Lung microvascular endothelial cell (primary cell): ENCODE measurements around the gene TECR. TPM values are rescaled to one million over a fixed set of nuclear protein-coding genes. Genes with fewer than 3 reads are reported as not detected.
"Not testable (repeated sequence)": the region's sequence is repeated elsewhere in the genome, so short reads cannot be mapped to it uniquely, and the experiment has no call there.

Experiments
- DNase-seq, 2 donors: peaks; one replicate each; pipeline versions ENCODE4 v3.0.0 to v3.0.0-alpha.2; 2010; ENCODE audit warnings: low read depth in 2 of 2
- total RNA-seq: library from RNA; depleted of rRNA; stranded (reverse); fragments of >200 nt; gene quantifications from 2 replicates; pipeline ENCODE4 v1.2.1, GENCODE V29; 2014

The TECR gene
- 20.7 and 24.4 TPM in 2 replicates for total RNA-seq

DNA sequence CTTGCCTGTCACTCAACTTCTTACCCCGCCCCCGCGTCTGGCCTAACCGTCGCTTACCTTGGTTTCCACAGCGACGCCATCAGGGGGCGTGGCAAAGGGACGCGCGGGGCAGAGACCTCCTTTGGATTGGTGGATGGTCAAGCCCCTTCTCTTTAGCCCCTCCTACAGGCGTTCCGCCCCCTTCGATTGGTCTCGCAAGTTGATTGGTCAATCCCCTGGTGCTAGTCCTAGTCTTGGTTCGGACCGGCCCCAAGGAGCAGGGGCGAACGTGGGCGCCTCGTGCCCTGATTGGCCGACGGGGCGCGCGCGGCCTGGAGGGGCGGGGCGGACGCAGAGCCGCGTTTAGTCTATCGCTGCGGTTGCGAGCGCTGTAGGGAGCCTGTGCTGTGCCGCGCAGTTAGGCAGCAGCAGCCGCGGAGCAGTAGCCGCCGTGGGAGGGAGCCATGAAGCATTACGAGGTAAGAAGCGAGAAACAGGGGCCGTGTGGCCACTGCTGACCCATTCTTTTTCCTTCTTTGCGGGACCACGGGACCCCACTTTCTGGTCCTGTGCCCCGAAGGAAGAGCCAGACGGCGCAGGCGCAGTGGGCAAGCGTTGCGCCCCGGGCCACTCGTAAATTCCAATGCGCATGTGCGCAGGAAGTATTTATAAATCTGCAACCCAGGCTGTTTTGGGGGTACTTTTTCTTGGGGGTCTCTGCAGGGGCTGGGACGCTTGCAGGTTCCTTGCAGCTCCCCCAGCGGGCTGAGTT is at the start of gene TECR:
Gene TECR, plus strand, starts transcription at position 341 of the 751 bp plus-strand sequence. Its CDS starts 103 bp downstream, at position 444.
- peak; percentile 100 for DNase-seq

GRCh38 chr19:14479975-14480699 is 49.3 kb upstream of the TECR start:
- peak; percentile 39 to 45 for DNase-seq

- DNase-seq = no peak
Measured at GRCh38 chr19:14480700-14481079, 48.7 kb upstream of the TECR start.

GRCh38 chr19:14482172-14482941 is 47.0 kb upstream of the TECR start:
- no peak for DNase-seq

- DNase-seq = peak in 1 of 2 donors; percentile 33
Measured at GRCh38 chr19:14487370-14488125, 41.8 kb upstream of the TECR start.

DNA sequence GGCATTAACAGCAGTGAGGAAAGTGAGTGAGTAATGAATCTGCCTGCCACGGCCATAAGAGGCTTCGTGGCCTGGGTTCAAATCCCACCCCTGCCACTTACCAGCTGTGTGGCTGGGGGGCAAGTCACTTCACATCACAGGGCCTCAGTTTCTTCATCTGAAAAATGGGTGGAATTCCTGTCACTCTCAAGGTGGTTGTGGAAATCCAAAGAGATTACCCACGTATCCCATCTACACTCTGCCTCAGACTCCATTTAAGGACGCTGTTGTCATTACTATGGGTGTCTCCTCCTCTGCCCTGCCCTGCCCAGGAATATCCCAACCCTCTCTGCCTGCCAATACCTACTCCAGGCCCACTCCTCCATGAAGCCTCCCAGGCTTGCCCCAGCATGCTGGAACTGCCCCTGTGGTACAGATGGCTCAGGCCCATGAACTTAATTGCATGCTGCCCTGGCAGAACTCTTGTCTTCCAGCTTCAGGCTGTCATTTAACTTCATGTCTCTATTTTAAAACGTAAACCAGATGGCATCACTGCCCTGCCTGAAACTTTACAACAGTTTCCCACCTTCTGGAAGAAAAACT is 36.5 kb upstream of the TECR start:
- no peak for DNase-seq

DNA sequence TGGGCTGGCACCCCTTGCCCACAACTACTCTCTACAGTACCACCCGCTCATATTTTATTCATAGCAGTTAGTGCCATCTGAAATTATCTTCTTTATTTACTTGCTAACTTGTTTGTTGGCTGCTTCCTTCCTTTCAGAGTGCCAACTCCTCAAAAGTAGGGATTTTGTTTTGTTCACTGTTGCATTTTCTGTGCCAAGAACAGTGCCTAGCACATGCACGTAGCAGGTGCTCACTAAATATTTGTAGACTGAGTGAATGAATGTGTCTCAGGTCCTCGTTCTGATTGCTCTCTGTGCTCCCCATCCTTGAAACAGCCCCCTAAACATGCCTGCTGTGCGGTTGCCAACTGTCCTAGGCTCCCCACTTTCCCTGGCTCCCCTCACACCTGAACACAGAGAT is 35.0 kb upstream of the TECR start:
- DNase-seq = no peak

DNA sequence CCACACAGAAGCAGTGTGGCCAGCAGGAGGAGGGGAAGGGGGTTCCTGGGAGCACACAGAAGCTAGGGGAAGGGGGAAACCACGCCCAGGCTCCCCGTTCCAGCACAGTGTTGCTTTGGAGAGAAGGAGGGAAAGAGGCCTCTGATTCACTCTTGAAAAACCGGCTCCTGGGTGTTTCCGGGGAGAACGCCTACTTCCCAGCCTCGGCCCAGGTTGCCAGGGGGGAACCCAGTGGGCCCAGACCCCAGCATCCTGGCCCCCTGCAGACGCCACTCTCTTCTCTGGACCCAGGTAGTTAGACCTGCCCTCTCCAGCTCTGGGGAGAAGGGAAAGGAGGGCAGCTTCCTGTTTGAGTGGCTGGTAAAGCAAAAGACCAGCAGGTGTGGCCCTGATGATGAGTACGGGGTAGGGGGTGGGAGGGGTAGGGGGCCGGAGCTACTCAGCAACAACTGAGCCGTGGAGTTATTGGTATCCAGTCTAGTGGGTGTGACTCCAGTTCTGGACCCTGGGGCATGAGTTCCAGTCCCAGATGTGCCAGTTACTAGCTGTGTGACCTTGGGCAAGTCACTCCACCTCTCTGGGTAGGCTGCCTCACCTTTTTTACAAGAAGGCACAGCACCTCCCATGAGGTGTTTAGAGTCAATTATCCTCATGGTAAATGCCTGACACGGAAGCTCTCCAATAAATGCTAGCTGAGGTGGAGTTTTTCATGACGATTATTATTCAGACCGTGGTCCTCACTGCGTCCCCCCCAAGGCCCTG is 34.3 kb upstream of the TECR start:
- DNase-seq = no peak

DNA sequence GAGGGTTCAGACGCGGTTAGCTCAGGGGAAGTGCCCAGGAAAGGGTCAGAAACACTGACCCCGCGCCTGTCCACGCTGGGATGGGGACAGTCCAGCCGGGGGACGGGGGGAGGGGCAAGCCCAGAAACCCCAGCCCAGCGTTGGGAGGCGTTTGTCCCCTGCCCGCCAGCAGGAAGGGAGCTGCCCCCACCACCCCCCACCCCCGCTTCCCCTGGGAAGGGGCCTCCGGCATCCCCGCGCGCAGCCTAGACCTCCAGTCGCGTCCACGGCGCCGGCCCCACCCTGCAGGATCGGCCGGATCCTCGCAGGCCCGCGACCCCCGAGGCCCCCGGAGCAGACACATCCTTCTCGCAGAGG is 33.7 kb upstream of the TECR start:
- DNase-seq = no peak

DNA sequence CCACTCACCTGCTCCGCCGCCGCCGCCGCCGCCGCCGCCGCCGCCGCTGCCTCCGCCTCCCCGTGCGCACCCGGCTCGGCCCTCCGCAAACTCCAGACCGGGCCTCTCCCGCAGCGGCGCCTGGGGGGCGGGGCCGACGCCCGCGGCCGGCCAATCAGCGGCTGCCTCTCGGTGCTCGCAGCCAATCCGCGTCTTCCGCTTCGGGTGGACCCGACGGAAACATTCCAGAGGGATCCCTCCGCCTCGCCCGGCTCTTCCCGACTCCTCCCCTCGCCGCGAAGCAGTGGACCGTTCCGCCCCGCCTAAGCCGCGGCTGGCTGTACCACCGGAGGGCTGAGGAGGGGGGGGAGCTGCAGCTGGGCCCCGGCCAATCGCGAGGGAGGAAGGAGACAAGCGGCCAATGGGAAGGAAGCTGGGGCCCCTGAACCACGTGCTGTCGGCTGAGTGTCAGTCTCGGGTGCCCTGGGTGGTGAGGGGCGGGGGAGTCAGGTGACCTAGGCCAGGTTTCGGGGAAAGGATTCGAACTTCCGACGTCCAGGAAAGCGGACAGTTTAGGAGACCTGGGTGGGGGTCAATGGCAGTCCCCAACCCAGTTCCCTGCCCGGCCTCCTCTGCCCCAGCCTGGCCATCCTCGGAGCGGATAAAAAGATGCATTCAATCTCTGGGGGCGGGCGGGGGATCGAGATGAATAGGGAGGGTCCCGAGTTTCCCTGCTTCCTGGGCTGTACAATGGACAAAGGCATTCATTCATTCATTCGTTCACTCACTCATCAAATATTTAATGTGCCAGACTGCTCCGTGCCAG is 33.2 kb upstream of the TECR start, which contains the start of gene GIPC1:
Gene GIPC1, minus strand, starts transcription at position 99 of the 805 bp plus-strand sequence. CDS start 13,151 bp downstream, outside the sequence.
- DNase-seq = peak; percentile 100

GRCh38 chr19:14496834-14497227 is 32.6 kb upstream of the TECR start:
- DNase-seq = no peak

DNA sequence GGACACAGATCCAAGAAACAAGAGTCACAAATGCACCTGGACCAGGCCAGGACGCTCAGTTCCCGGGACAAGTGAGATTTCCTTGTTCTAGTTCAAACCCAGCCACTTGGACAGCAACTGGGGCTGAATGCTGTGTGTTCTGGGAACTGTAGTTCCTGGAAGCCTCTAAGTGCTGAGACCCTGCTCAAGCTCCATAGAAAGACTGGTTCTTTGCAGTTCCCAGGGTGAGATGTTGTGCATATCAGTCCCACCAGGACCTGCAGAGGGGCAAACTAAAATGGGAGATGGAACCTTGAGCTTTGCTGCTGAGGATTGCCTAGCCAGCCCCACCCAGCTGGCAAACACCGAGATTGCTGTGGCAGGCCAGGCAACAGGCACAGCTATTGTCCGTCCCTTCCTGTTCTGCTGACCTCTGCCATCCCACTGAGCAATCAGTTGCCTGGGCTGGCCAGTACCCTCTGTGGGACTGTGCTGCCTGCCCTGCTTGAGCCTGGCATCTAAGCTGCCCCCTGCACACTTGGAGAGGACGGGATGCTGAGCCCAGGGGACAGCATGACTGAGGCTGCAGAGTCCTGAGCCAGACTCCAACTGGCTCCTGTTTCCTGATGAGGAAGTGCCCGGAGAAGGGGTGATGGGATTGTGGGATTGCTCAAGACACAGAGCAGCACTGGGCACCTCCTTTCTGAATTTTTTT is 32.0 kb upstream of the TECR start:
- DNase-seq = peak; percentile 43 to 66

- no peak for DNase-seq
Measured at GRCh38 chr19:14502334-14503092, 26.9 kb upstream of the TECR start.

- DNase-seq = no peak
Measured at GRCh38 chr19:14503285-14503684, 26.1 kb upstream of the TECR start.

DNA sequence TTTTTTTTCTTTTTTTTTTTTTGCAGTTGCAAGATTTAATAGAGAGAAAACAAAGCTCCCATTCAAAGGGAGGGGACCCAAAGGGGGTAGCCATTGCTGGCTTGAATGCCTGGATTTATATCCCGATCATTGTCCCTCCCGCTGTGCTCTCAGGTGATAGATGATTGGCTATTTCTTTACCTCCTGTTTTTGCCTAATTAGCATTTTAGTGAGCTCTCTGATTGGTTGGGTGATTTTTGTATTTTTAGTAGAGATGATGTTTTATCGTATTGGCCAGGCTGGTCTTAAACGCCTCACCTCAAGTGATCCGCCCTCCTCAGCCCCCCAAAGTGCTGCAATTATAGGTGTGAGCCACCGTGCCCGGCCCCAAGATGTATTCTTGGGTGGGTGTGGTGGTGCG is 24.8 kb upstream of the TECR start:
- DNase-seq = not testable (repeated sequence)

DNA sequence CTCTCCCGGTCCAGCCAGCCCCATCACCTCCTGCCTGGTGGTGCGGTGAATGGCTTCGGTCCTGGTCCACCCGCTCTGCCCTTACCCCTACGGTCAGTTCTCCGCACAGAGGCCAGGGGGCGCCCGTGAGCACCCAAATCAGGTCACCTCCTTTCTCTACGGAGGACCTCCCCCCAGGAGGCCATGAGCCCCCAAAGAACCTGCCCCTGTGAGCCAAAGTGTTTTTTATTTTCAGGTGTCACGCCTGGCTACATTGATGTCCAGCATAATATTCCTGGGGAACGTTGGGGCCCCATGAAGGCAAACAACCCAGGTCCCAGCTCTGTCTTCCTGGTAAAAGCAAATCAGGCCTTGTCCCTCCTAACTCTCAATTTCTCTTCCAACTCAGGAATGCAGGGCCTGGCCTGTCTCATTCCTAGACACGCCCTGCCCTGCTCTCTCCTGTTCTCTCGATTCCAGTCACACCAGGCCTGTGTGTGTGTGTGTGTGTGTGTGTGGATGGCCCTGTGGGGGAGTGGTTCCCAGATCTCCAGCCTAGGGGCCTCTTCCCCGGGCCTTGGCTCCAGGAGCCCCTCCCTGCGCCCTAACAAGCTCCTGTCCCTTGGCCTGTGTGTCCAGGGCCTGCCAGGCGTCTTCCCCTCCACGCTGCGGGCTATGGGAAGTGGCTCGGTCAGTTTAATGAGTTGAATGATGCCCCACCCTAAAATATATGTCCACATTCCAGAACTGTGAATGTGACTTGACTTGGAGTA is 23.7 kb upstream of the TECR start:
- peak; percentile 49 to 59 for DNase-seq
